Activated naive CD8-positive, alpha-beta T cell treated with anti-CD3 and anti-CD28 coated beads, Interleukin-2, amount 10 ng/mL, durations not matched to agents 7 days and 5 days (primary cell): ENCODE measurements around the gene TAAR1. TPM values are rescaled to one million over a fixed set of nuclear protein-coding genes. Genes with fewer than 3 reads are reported as not detected.
"Not testable (repeated sequence)": the region's sequence is repeated elsewhere in the genome, so short reads cannot be mapped to it uniquely, and the experiment has no call there.

Experiments
- ATAC-seq: fragments of 150-1000 bp; cut with Tn5 transposase; one replicate; pipeline ENCODE4 v1.10.0; 2021; ENCODE audit warnings: low read depth, moderate library complexity
- POLR2A ChIA-PET: fragments of 350-600 bp; sonication (Branson Sonifier 250); formaldehyde crosslinking; loops from one replicate; lab custom pipeline; 2021; ENCODE audit warnings: antibody characterized with exemption; lab: Charles Lee
- DNase-seq: peaks from one replicate; pipeline ENCODE4 v3.0.0; 2021
- H3K27ac Mint-ChIP-seq: one replicate; pipeline ENCODE4 v1.8.0; 2022; ENCODE audit warnings: mild to moderate bottlenecking, mixed read lengths
- H3K27me3 Mint-ChIP-seq: one replicate; pipeline ENCODE4 v1.8.0; 2022; ENCODE audit warnings: mild to moderate bottlenecking, moderate library complexity, mixed read lengths
- H3K36me3 Mint-ChIP-seq: one replicate; pipeline ENCODE4 v1.8.0; 2021; ENCODE audit warnings: mild to moderate bottlenecking, mixed read lengths
- H3K4me1 Mint-ChIP-seq: one replicate; pipeline ENCODE4 v1.8.0; 2021; ENCODE audit warnings: mixed read lengths
- H3K4me3 Mint-ChIP-seq: one replicate; pipeline ENCODE4 v1.8.0; 2022; ENCODE audit warnings: mild to moderate bottlenecking, moderate library complexity, mixed read lengths
- H3K9me3 Mint-ChIP-seq: one replicate; pipeline ENCODE4 v1.8.0; 2021; ENCODE audit warnings: mixed read lengths
- total RNA-seq, 2 experiments: library from RNA; stranded (reverse); gene quantifications; one replicate each; pipeline ENCODE4 v1.2.3, GENCODE V29; 2021

TAAR1 gene
- total RNA-seq, 2 experiments from 2014 or later: not detected

- H3K36me3 Mint-ChIP-seq, ATAC-seq, POLR2A ChIA-PET, H3K9me3 Mint-ChIP-seq, H3K4me3 Mint-ChIP-seq, H3K27ac Mint-ChIP-seq, DNase-seq: not testable (repeated sequence)
- Mint-ChIP-seq H3K4me1 (peaks cover 22% of the 10 kb centered on the region), H3K27me3 (peaks cover 19% of the 10 kb centered on the region)
These were observed 20.1 kb upstream of the TAAR1 start for GRCh38 chr6:132679094-132679493.

- Mint-ChIP-seq H3K27me3 (peaks cover 21% of the 10 kb centered on the region), H3K36me3 (peaks cover 3% of the 10 kb centered on the region), H3K4me3 (peak overlapping the region; percentile 47), H3K9me3 (peaks cover 2% of the 10 kb centered on the region), H3K27ac (no peak overlapping the region), H3K4me1 (peaks cover 22% of the 10 kb centered on the region)
- ATAC-seq (peak; percentile 66), DNase-seq (no peak)
- POLR2A ChIA-PET: interaction anchor here (1.5 kb wide), 1 partner anchor 139 kb away, joined by 3 read pairs; the partner anchor contains the start of gene RPS12
These were observed 16.8 kb upstream of the TAAR1 start for GRCh38 chr6:132675749-132676148.

- H3K36me3 Mint-ChIP-seq: peaks cover 3% of the 10 kb centered on the region
- peaks cover 21% of the 10 kb centered on the region for H3K27me3 Mint-ChIP-seq
- H3K4me3 Mint-ChIP-seq: peak overlapping the region; percentile 33
- POLR2A ChIA-PET: interaction anchor here (1.5 kb wide), 1 partner anchor 140 kb away, joined by 3 read pairs; the partner anchor contains the start of gene RPS12
- peak overlapping the region; percentile 63 for H3K27ac Mint-ChIP-seq
- peaks cover 2% of the 10 kb centered on the region for H3K9me3 Mint-ChIP-seq
- ATAC-seq (no peak), DNase-seq (no peak)
- H3K4me1 Mint-ChIP-seq: peaks cover 23% of the 10 kb centered on the region
These were observed 16.0 kb upstream of the TAAR1 start for GRCh38 chr6:132675002-132675401.

- DNase-seq (no peak), ATAC-seq (no peak)
- Mint-ChIP-seq H3K27ac (no peak overlapping the region), H3K27me3 (peaks cover 21% of the 10 kb centered on the region), H3K36me3 (peaks cover 3% of the 10 kb centered on the region), H3K4me3 (no peak overlapping the region), H3K9me3 (peaks cover 2% of the 10 kb centered on the region), H3K4me1 (peaks cover 22% of the 10 kb centered on the region)
- POLR2A ChIA-PET: interaction anchor here (1.3 kb wide), 1 partner anchor 141 kb away, joined by 5 read pairs; the partner anchor contains the start of gene RPS12
These were observed 14.6 kb upstream of the TAAR1 start for GRCh38 chr6:132673376-132674094.

- H3K4me1 Mint-ChIP-seq: peaks cover 17% of the 10 kb centered on the region
- no peak overlapping the region for H3K27ac Mint-ChIP-seq
- no peak overlapping the region for H3K4me3 Mint-ChIP-seq
- ATAC-seq: no peak
- no peaks in the 10 kb centered on the region for H3K9me3 Mint-ChIP-seq
- no peaks in the 10 kb centered on the region for H3K36me3 Mint-ChIP-seq
- POLR2A ChIA-PET: interaction anchor here (1.0 kb wide), 1 partner anchor 144 kb away, joined by 3 read pairs; no protein-coding TSS in a partner anchor
- peaks cover 16% of the 10 kb centered on the region for H3K27me3 Mint-ChIP-seq
- DNase-seq: no peak
These were observed 12.3 kb upstream of the TAAR1 start for GRCh38 chr6:132671295-132671694.

- ATAC-seq (peak; percentile 47), DNase-seq (no peak)
- Mint-ChIP-seq H3K27ac (no peak overlapping the region), H3K27me3 (peaks cover 12% of the 10 kb centered on the region), H3K4me3 (peak overlapping the region; percentile 39), H3K36me3 (no peaks in the 10 kb centered on the region), H3K9me3 (no peaks in the 10 kb centered on the region), H3K4me1 (peaks cover 6% of the 10 kb centered on the region)
- POLR2A ChIA-PET: no interaction called here
These were observed 10.8 kb upstream of the TAAR1 start for GRCh38 chr6:132669690-132670291.

- H3K4me3 Mint-ChIP-seq: no peak overlapping the region
- peaks cover 4% of the 10 kb centered on the region for H3K4me1 Mint-ChIP-seq
- no peaks in the 10 kb centered on the region for H3K36me3 Mint-ChIP-seq
- H3K27ac Mint-ChIP-seq: no peak overlapping the region
- H3K27me3 Mint-ChIP-seq: peaks cover 6% of the 10 kb centered on the region
- DNase-seq (no peak), ATAC-seq (no peak)
- no peaks in the 10 kb centered on the region for H3K9me3 Mint-ChIP-seq
- POLR2A ChIA-PET: no interaction called here
These were observed 7.1 kb upstream of the TAAR1 start for GRCh38 chr6:132666118-132666517.

- Mint-ChIP-seq H3K27ac (no peak overlapping the region), H3K4me3 (no peak overlapping the region), H3K9me3 (no peaks in the 10 kb centered on the region), H3K4me1 (no peaks in the 10 kb centered on the region), H3K36me3 (no peaks in the 10 kb centered on the region), H3K27me3 (peaks cover 3% of the 10 kb centered on the region)
- POLR2A ChIA-PET: no interaction called here
- ATAC-seq (no peak), DNase-seq (no peak)
These were observed 5.5 kb upstream of the TAAR1 start for GRCh38 chr6:132664309-132665034.

GRCh38 chr6:132663661-132664060 is 4.7 kb upstream of the TAAR1 start:
- H3K9me3 Mint-ChIP-seq: no peaks in the 10 kb centered on the region
- no peak for DNase-seq
- H3K27ac Mint-ChIP-seq: no peak overlapping the region
- H3K36me3 Mint-ChIP-seq: no peaks in the 10 kb centered on the region
- no peak for ATAC-seq
- no peak overlapping the region for H3K4me3 Mint-ChIP-seq
- peaks cover 3% of the 10 kb centered on the region for H3K27me3 Mint-ChIP-seq
- POLR2A ChIA-PET: no interaction called here
- no peaks in the 10 kb centered on the region for H3K4me1 Mint-ChIP-seq

GRCh38 chr6:132661906-132662305 is 2.9 kb upstream of the TAAR1 start:
- H3K9me3 Mint-ChIP-seq: no peaks in the 10 kb centered on the region
- no peak for ATAC-seq
- POLR2A ChIA-PET: no interaction called here
- H3K4me1 Mint-ChIP-seq: no peaks in the 10 kb centered on the region
- no peak overlapping the region for H3K27ac Mint-ChIP-seq
- H3K4me3 Mint-ChIP-seq: no peak overlapping the region
- DNase-seq: no peak
- H3K27me3 Mint-ChIP-seq: peaks cover 3% of the 10 kb centered on the region
- H3K36me3 Mint-ChIP-seq: no peaks in the 10 kb centered on the region

GRCh38 chr6:132651062-132651461 is 7.9 kb downstream of the TAAR1 start:
- H3K4me1 Mint-ChIP-seq: peaks cover 6% of the 10 kb centered on the region
- H3K36me3 Mint-ChIP-seq: peaks cover 2% of the 10 kb centered on the region
- H3K27me3 Mint-ChIP-seq: peaks cover 7% of the 10 kb centered on the region
- ATAC-seq (no peak), DNase-seq (no peak)
- no peak overlapping the region for H3K4me3 Mint-ChIP-seq
- POLR2A ChIA-PET: no interaction called here
- H3K27ac Mint-ChIP-seq: no peak overlapping the region
- H3K9me3 Mint-ChIP-seq: no peaks in the 10 kb centered on the region

GRCh38 chr6:132650429-132650828 is 8.6 kb downstream of the TAAR1 start:
- peaks cover 6% of the 10 kb centered on the region for H3K4me1 Mint-ChIP-seq
- H3K36me3 Mint-ChIP-seq: no peaks in the 10 kb centered on the region
- no peak for DNase-seq
- POLR2A ChIA-PET: no interaction called here
- no peak overlapping the region for H3K4me3 Mint-ChIP-seq
- no peak overlapping the region for H3K27ac Mint-ChIP-seq
- H3K27me3 Mint-ChIP-seq: peaks cover 10% of the 10 kb centered on the region
- no peaks in the 10 kb centered on the region for H3K9me3 Mint-ChIP-seq
- no peak for ATAC-seq

GRCh38 chr6:132648828-132649227 is 10.2 kb downstream of the TAAR1 start:
- Mint-ChIP-seq H3K4me1 (peaks cover 6% of the 10 kb centered on the region), H3K36me3 (no peaks in the 10 kb centered on the region), H3K4me3 (no peak overlapping the region), H3K27me3 (peaks cover 10% of the 10 kb centered on the region), H3K27ac (no peak overlapping the region), H3K9me3 (no peaks in the 10 kb centered on the region)
- ATAC-seq (no peak), DNase-seq (no peak)
- POLR2A ChIA-PET: no interaction called here
